Prostate gland (tissue), 2 donors: ENCODE measurements around the gene LAMTOR5. TPM values are rescaled to one million over a fixed set of nuclear protein-coding genes. Genes with fewer than 3 reads are reported as not detected.
"Not testable (repeated sequence)": the region's sequence is repeated elsewhere in the genome, so short reads cannot be mapped to it uniquely, and the experiment has no call there.

Source experiments
- DNase-seq: peaks from one replicate; pipeline ENCODE4 v3.0.0-alpha.2; 2019; ENCODE audit warnings: low spot score
- H3K27ac ChIP-seq, 2 donors: fragments of 200-600 bp; sonication (generic); 2 replicates each; pipeline ENCODE4 v1.5.1; 2017 to 2019
- H3K27me3 ChIP-seq: fragments of 200-600 bp; sonication (generic); replicated peaks from 2 replicates; pipeline ENCODE4 v1.5.1; 2019; ENCODE audit not compliant: insufficient read depth
- H3K36me3 ChIP-seq, 2 donors: fragments of 200-600 bp; sonication (generic); 1 replicate in 1 of 2; 2 replicates in 1 of 2; pipeline versions ENCODE4 v1.5.1 to v1.8.1; 2017 to 2019
- H3K4me1 ChIP-seq: fragments of 200-600 bp; sonication (generic); replicated peaks from 2 replicates; pipeline ENCODE4 v1.5.1; 2019
- H3K4me3 ChIP-seq, 2 donors: fragments of 200-600 bp; sonication (generic); 2 replicates each; pipeline ENCODE4 v1.5.1; 2017 to 2019
- H3K9me3 ChIP-seq: fragments of 200-600 bp; sonication (generic); 2 replicates; pipeline ENCODE4 v1.5.1; 2017
- POLR2A ChIP-seq: fragments of 450-650 bp; IDR thresholded peaks from one replicate; pipeline ENCODE4 v1.6.1; 2016; ENCODE audit warnings: antibody characterized with exemption, mild to moderate bottlenecking
- POLR2AphosphoS5 ChIP-seq: sonication (generic); formaldehyde crosslinking; IDR thresholded peaks from one replicate; pipeline ENCODE4 v1.6.1; 2017; ENCODE audit warnings: antibody characterized with exemption
- WGBS: methylation state at CpG from one replicate; pipeline ENCODE4 v1.1.5; 2018; 5-methylcytosine and 5-hydroxymethylcytosine counted together
- intact Hi-C: fragments of 100-400 bp; cut with DNase I; formaldehyde crosslinking; loops from one replicate; pipeline ENCODE4 v1.14.2; 2022
- total RNA-seq, 2 donors: library from RNA; depleted of rRNA; stranded (reverse); fragments of >200 nt; gene quantifications; one replicate each; pipeline ENCODE4 v1.1.0, GENCODE V29; 2016
- TF ChIP-seq, protein P1 (sequence below), 4 experiments: fragments of 200-600 bp in 2 of 4; fragments of 450-650 bp in 2 of 4; sonication (generic) in 2 of 4; IDR thresholded peaks; 1 replicate in 3 of 4; 2 replicates in 1 of 4; pipeline ENCODE4 v1.5.1; 2016 to 2019; ENCODE audit warnings: antibody characterized with exemption in 4 of 4, mild to moderate bottlenecking in 2 of 4, moderate library complexity in 2 of 4

Gene LAMTOR5
- total RNA-seq, 2 donors from 2014 or later = 86.6 to 132 TPM

DNA sequence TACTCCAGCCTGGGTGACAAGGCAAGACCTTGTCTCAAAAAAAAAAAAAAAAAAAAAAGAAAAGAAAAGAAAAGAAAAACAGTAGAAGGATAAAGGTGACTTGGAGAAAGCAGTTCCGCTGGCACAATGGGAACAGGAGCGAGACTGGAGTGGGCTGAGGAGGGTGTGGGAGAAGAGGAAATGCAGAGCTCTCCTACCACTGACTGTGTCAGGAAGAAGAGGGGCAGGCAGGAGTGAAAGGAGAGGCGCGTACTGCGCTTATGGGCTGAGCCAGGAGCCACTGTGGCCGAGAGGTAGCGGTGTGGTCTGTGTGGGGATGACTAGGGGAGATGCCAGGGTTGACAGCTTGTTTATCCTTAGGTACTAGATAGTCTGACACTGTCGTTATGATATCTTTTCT, 37.1 kb upstream of the LAMTOR5 start:
- no peak overlapping the region for H3K27ac ChIP-seq
- TF ChIP-seq POLR2AphosphoS5 (no peak), POLR2A (no peak)
- TF ChIP-seq, protein P1, sequence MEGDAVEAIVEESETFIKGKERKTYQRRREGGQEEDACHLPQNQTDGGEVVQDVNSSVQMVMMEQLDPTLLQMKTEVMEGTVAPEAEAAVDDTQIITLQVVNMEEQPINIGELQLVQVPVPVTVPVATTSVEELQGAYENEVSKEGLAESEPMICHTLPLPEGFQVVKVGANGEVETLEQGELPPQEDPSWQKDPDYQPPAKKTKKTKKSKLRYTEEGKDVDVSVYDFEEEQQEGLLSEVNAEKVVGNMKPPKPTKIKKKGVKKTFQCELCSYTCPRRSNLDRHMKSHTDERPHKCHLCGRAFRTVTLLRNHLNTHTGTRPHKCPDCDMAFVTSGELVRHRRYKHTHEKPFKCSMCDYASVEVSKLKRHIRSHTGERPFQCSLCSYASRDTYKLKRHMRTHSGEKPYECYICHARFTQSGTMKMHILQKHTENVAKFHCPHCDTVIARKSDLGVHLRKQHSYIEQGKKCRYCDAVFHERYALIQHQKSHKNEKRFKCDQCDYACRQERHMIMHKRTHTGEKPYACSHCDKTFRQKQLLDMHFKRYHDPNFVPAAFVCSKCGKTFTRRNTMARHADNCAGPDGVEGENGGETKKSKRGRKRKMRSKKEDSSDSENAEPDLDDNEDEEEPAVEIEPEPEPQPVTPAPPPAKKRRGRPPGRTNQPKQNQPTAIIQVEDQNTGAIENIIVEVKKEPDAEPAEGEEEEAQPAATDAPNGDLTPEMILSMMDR (IDR thresholded peaks at IDR 0.05) = no peak
- 83% methylated on average over 8 of the region's 8 CpGs for WGBS
- no peaks in the 10 kb centered on the region for H3K4me1 ChIP-seq
- no peaks in the 10 kb centered on the region for H3K27me3 ChIP-seq
- H3K36me3 ChIP-seq = no peaks in the 10 kb centered on the region
- no peaks in the 10 kb centered on the region for H3K9me3 ChIP-seq
- intact Hi-C loops = no loop called here
- no peak for DNase-seq
- no peak overlapping the region for H3K4me3 ChIP-seq

DNA sequence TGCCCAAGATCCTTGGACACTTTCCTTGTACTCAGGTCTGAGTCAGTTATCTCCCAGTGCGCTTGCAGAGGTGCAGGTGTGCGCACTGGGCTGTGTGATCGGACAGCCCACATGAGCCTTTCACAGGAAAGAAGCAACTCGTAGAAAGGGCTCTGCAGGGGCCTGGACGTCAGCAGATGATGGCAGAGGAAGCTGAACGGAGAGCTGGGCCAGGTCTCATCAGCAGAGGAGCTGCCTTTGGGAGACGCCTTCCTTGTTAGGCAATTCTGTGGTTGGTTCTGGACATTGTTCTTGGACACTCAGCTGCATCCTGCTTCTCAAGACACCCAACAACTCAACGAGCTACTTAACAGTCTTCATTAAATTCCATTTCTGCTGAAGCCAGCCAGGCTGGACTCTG, 36.0 kb upstream of the LAMTOR5 start:
- TF ChIP-seq, protein P1 (IDR thresholded peaks at IDR 0.05) = no peak
- no peak for TF ChIP-seq POLR2A
- no peak for TF ChIP-seq POLR2AphosphoS5
- intact Hi-C loops = no loop called here
- H3K4me1 ChIP-seq = no peaks in the 10 kb centered on the region
- DNase-seq = no peak
- no peaks in the 10 kb centered on the region for H3K9me3 ChIP-seq
- no peak overlapping the region for H3K4me3 ChIP-seq
- H3K27me3 ChIP-seq = no peaks in the 10 kb centered on the region
- WGBS = 82% methylated on average over 8 of the region's 8 CpGs
- H3K27ac ChIP-seq = no peak overlapping the region
- no peaks in the 10 kb centered on the region for H3K36me3 ChIP-seq

DNA sequence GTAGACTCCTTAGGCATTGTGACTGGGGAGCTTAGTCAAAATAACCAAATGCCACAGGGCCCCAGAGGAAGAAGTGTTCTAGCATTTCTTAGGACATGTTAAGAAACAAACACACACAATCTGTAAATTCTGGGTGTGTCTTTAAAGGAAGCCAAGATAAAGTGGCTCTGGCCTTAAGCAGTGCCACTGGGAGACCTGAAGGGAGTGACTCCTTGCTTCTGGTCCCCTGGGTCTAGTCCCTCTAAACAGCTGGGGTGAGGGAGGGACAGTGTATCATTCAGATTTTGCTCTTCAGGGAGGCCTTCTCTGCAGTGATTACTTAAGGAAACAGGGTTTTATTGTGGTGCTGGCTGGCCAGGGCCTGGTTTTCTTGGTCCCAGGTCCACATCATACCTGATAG, 34.4 kb upstream of the LAMTOR5 start:
- no peaks in the 10 kb centered on the region for H3K4me1 ChIP-seq
- TF ChIP-seq, protein P1 (IDR thresholded peaks at IDR 0.05) = no peak
- TF ChIP-seq POLR2A (no peak), POLR2AphosphoS5 (no peak)
- DNase-seq = no peak
- no peak overlapping the region for H3K27ac ChIP-seq
- no peaks in the 10 kb centered on the region for H3K27me3 ChIP-seq
- H3K4me3 ChIP-seq = no peak overlapping the region
- H3K36me3 ChIP-seq = no peaks in the 10 kb centered on the region
- intact Hi-C loops = no loop called here
- no peaks in the 10 kb centered on the region for H3K9me3 ChIP-seq

DNA sequence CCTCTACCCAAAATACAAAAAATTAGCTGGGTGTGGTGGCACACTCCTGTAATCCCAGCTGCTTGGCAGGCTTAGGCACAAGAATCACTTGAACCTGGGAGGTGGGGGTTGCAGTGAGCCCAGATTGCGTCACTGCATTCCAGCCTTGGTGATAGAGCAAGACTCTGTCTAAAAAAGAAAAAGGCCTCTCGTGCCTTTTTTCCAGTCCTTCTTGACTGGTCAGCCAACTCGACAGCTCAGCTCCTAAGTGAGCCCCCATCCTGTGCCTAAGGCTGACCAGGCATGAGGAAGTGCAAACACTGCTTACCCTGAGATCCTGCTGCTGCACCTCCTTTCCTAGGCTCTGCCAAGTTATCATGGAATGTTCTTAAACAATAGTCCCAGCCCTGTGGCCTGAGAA, 33.4 kb upstream of the LAMTOR5 start:
- no peaks in the 10 kb centered on the region for H3K27me3 ChIP-seq
- no peaks in the 10 kb centered on the region for H3K36me3 ChIP-seq
- H3K4me1 ChIP-seq = no peaks in the 10 kb centered on the region
- TF ChIP-seq POLR2A = no peak
- no peak for TF ChIP-seq POLR2AphosphoS5
- TF ChIP-seq, protein P1 (IDR thresholded peaks at IDR 0.05) = no peak
- 33% methylated on average over 3 of the region's 3 CpGs for WGBS
- intact Hi-C loops = no loop called here
- no peak overlapping the region for H3K4me3 ChIP-seq
- no peak overlapping the region for H3K27ac ChIP-seq
- no peak for DNase-seq
- H3K9me3 ChIP-seq = no peaks in the 10 kb centered on the region

DNA sequence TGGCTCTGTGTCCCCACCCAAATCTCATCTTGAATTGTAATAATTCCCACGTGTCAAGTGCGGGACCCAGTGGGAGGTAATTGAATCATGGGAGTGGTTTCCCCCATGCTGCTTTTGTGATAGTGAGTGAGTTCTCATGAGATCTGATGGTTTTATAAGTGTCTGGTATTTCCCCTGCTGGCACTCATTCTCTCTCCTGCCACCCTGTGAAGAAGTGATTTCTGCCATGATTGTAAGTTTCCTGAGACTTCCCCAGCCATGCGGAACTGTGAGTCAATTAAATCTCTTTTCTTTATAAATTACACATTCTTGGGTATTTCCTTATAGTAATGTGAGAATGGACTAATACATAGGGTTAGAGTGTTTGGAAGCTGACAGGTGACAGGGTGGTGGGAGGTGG, 32.4 kb upstream of the LAMTOR5 start:
- H3K27ac ChIP-seq, H3K36me3 ChIP-seq, H3K9me3 ChIP-seq, H3K4me3 ChIP-seq, intact Hi-C loops, DNase-seq, H3K27me3 ChIP-seq, H3K4me1 ChIP-seq: not testable (repeated sequence)
- 85% methylated on average over 3 of the region's 3 CpGs for WGBS
